Activated CD4-positive, alpha-beta T cell treated with anti-CD3 and anti-CD28 coated beads, Interleukin-2, Interleukin-4, amounts not matched to agents 100 ng/mL and 50 ng/mL, durations not matched to agents 16 hours and 8 hours (primary cell): Measurements from ENCODE around the gene PCDH9.

Source experiments
- DNase-seq: peaks from one replicate; pipeline ENCODE4 v3.0.0-alpha.2; 2020; ENCODE audit warnings: low spot score

The PCDH9 gene

GRCh38 chr13:67080351-67080750 is 149.8 kb downstream of the PCDH9 start:
- no peak for DNase-seq

GRCh38 chr13:67078062-67078461 is 152.1 kb downstream of the PCDH9 start:
- no peak for DNase-seq

GRCh38 chr13:67077132-67077531 is 153.0 kb downstream of the PCDH9 start:
- no peak for DNase-seq

- no peak for DNase-seq
Measured at GRCh38 chr13:67076378-67076777, 153.8 kb downstream of the PCDH9 start.

- DNase-seq: no peak
Measured at GRCh38 chr13:67075239-67075638, 154.9 kb downstream of the PCDH9 start.

GRCh38 chr13:67071918-67072598 is 158.1 kb downstream of the PCDH9 start:
- no peak for DNase-seq

- no peak for DNase-seq
Measured at GRCh38 chr13:67070306-67070705, 159.8 kb downstream of the PCDH9 start.

- DNase-seq: no peak
Measured at GRCh38 chr13:67069117-67069767, 160.9 kb downstream of the PCDH9 start.

- no peak for DNase-seq
Measured at GRCh38 chr13:67064920-67065319, 165.2 kb downstream of the PCDH9 start.

GRCh38 chr13:67063036-67063435 is 167.1 kb downstream of the PCDH9 start:
- DNase-seq: no peak

- no peak for DNase-seq
Measured at GRCh38 chr13:67062160-67062559, 168.0 kb downstream of the PCDH9 start.

GRCh38 chr13:67061750-67062149 is 168.4 kb downstream of the PCDH9 start:
- no peak for DNase-seq

GRCh38 chr13:67052550-67053490 is 177.3 kb downstream of the PCDH9 start:
- no peak for DNase-seq

- no peak for DNase-seq
Measured at GRCh38 chr13:67049744-67050143, 180.4 kb downstream of the PCDH9 start.

GRCh38 chr13:67048821-67049150 is 181.3 kb downstream of the PCDH9 start:
- no peak for DNase-seq

- no peak for DNase-seq
Measured at GRCh38 chr13:67048084-67048820, 181.9 kb downstream of the PCDH9 start.

GRCh38 chr13:67045357-67045756 is 184.8 kb downstream of the PCDH9 start:
- DNase-seq: no peak

- no peak for DNase-seq
Measured at GRCh38 chr13:67043901-67044300, 186.2 kb downstream of the PCDH9 start.

GRCh38 chr13:67042556-67042955 is 187.6 kb downstream of the PCDH9 start:
- no peak for DNase-seq

GRCh38 chr13:67036699-67037457 is 193.3 kb downstream of the PCDH9 start:
- no peak for DNase-seq

- no peak for DNase-seq
Measured at GRCh38 chr13:67033170-67033569, 197.0 kb downstream of the PCDH9 start.
